A549 (cell line): ENCODE results near the gene SBF2. TPM values are rescaled to one million over a fixed set of nuclear protein-coding genes. Genes with fewer than 3 reads are reported as not detected.

Experiments
- ATAC-seq, 2 experiments: fragments of 200-7000 bp in 1 of 2; fragments of >200 bp in 1 of 2; cut with Nextera tagmentation in 1 of 2; cut with Tn5 transposase in 1 of 2; 3 replicates each; pipeline versions ENCODE4 v1.8.0 to v1.9.1; 2018 to 2020; ENCODE audit warnings: mild to moderate bottlenecking in 1 of 2, moderate library complexity in 1 of 2
- CTCF ChIA-PET: fragments of 300-600 bp; sonication (Branson Sonifier 250); formaldehyde crosslinking; extraction: SDS; loops from one replicate; lab custom pipeline; 2021; ENCODE audit warnings: antibody characterized with exemption, inconsistent platforms; lab: Yijun Ruan, JAX
- POLR2A ChIA-PET: fragments of 350-600 bp; formaldehyde crosslinking; extraction: SDS; loops from one replicate; lab custom pipeline; 2021; ENCODE audit warnings: antibody characterized with exemption, inconsistent platforms; lab: Yijun Ruan, JAX
- DNase-seq, 2 experiments: peaks; one replicate each; pipeline versions ENCODE4 v3.0.0 to v3.0.0-alpha.2; 2011 to 2016; ENCODE audit warnings: low read depth in 1 of 2, low spot score in 1 of 2
- FAIRE-seq: peaks from 2 replicates; lab custom pipeline; 2011; peaks lifted over from hg19 to GRCh38; lab: Jason Lieb, UNC
- H3K27ac ChIP-seq, 2 experiments: fragments of >200 bp; sonication (Bioruptor Twin); formaldehyde crosslinking; 3 replicates each; pipeline ENCODE4 v1.5.1; 2016 to 2017
- H3K4me1 ChIP-seq: fragments of >200 bp; sonication (Bioruptor Twin); formaldehyde crosslinking; 3 replicates; pipeline ENCODE4 v1.6.1; 2016
- H3K4me2 ChIP-seq: fragments of >200 bp; sonication (Bioruptor Twin); formaldehyde crosslinking; 3 replicates; pipeline ENCODE4 v1.6.1; 2016
- H3K4me3 ChIP-seq: fragments of >200 bp; sonication (Bioruptor Twin); formaldehyde crosslinking; 3 replicates; pipeline ENCODE4 v1.5.1; 2016
- H3K9me3 ChIP-seq: fragments of >200 bp; sonication (Bioruptor Twin); formaldehyde crosslinking; 3 replicates; pipeline ENCODE4 v1.6.1; 2016
- BCL3 ChIP-seq: fragments of >200 bp; sonication (Bioruptor Twin); formaldehyde crosslinking; IDR thresholded peaks from 3 replicates; pipeline ENCODE4 v1.6.1; 2016
- CBX8 ChIP-seq: fragments of 200-600 bp; sonication (generic); IDR thresholded peaks from 2 replicates; pipeline ENCODE4 v1.6.1; 2016
- CEBPB ChIP-seq, 2 experiments: fragments of >200 bp in 1 of 2; sonication (Bioruptor Twin) in 1 of 2; formaldehyde crosslinking in 1 of 2; IDR thresholded peaks; 2 replicates each; pipeline ENCODE4 v1.6.1; 2012 to 2016
- CHD2 ChIP-seq: fragments of 150-350 bp; IDR thresholded peaks from 2 replicates; pipeline ENCODE4 v1.6.1; 2014; ENCODE audit warnings: low read length; ENCODE audit not compliant: partially characterized antibody
- CTCF ChIP-seq: fragments of >200 bp; sonication (Bioruptor Twin); formaldehyde crosslinking; IDR thresholded peaks from 3 replicates; pipeline ENCODE4 v1.5.1; 2016
- EHF ChIP-seq: fragments of 250-450 bp; sonication (Bioruptor Pico); IDR thresholded peaks from 2 replicates; pipeline ENCODE4 v1.5.0; 2020; ENCODE audit warnings: mild to moderate bottlenecking
- EHMT2 ChIP-seq: fragments of 200-600 bp; sonication (generic); IDR thresholded peaks from 2 replicates; pipeline ENCODE4 v1.6.1; 2016; ENCODE audit warnings: antibody characterized with exemption, low read depth, mild to moderate bottlenecking, moderate library complexity
- FOSB ChIP-seq: fragments of 250-450 bp; sonication (Bioruptor Pico); IDR thresholded peaks from 2 replicates; pipeline ENCODE4 v1.5.0; 2020; ENCODE audit warnings: mild to moderate bottlenecking, moderate library complexity
- FOXS1 ChIP-seq: fragments of 250-450 bp; sonication (Bioruptor Pico); IDR thresholded peaks from 2 replicates; pipeline ENCODE4 v1.5.0; 2020; ENCODE audit warnings: mild to moderate bottlenecking, moderate library complexity
- HDAC2 ChIP-seq: fragments of 200-600 bp; sonication (generic); IDR thresholded peaks from 2 replicates; pipeline ENCODE4 v1.6.1; 2016
- HOXB13 ChIP-seq: fragments of 250-450 bp; sonication (Bioruptor Pico); IDR thresholded peaks from 2 replicates; pipeline ENCODE4 v1.5.0; 2020; ENCODE audit warnings: low read depth, mild to moderate bottlenecking, moderate library complexity
- JUN ChIP-seq, 2 experiments: fragments of >200 bp; sonication (Bioruptor Twin); formaldehyde crosslinking; IDR thresholded peaks; 2 replicates in 1 of 2; 3 replicates in 1 of 2; pipeline ENCODE4 v1.6.1; 2016 to 2017
- MAX ChIP-seq: IDR thresholded peaks from 2 replicates; pipeline ENCODE4 v1.6.1; 2012
- PBX3 ChIP-seq: IDR thresholded peaks from 2 replicates; pipeline ENCODE4 v1.6.1; 2012
- POLR2A ChIP-seq: IDR thresholded peaks from 2 replicates; pipeline ENCODE4 v1.6.1; 2012; ENCODE audit warnings: mild to moderate bottlenecking, low read length
- RAD21 ChIP-seq, 2 experiments: fragments of >200 bp in 1 of 2; sonication (Bioruptor Twin) in 1 of 2; formaldehyde crosslinking in 1 of 2; IDR thresholded peaks in 1 of 2; conservative IDR thresholded peaks in 1 of 2; 2 replicates in 1 of 2; 3 replicates in 1 of 2; pipeline ENCODE4 v1.6.1; 2012 to 2018; ENCODE audit warnings: inconsistent platforms in 1 of 2
- RARB ChIP-seq: fragments of 250-450 bp; sonication (Bioruptor Pico); IDR thresholded peaks from 2 replicates; pipeline ENCODE4 v1.8.0; 2021; ENCODE audit warnings: mild to moderate bottlenecking, moderate library complexity
- RFX5 ChIP-seq: fragments of 450-650 bp; IDR thresholded peaks from 2 replicates; pipeline ENCODE4 v1.7.1; 2014; ENCODE audit warnings: antibody characterized with exemption, mild to moderate bottlenecking, moderate library complexity
- TFCP2L1 ChIP-seq: fragments of 250-450 bp; sonication (Bioruptor Pico); IDR thresholded peaks from 2 replicates; pipeline ENCODE4 v1.5.0; 2021; ENCODE audit warnings: mild to moderate bottlenecking
- USF2 ChIP-seq: fragments of 450-650 bp; IDR thresholded peaks from 2 replicates; pipeline ENCODE4 v1.6.1; 2014; ENCODE audit warnings: antibody characterized with exemption
- ZC3H11A ChIP-seq: fragments of 450-650 bp; IDR thresholded peaks from 2 replicates; pipeline ENCODE4 v1.6.1; 2014; ENCODE audit warnings: antibody characterized with exemption, mild to moderate bottlenecking
- ZFP36 ChIP-seq: fragments of 450-650 bp; IDR thresholded peaks from 2 replicates; pipeline ENCODE4 v1.6.1; 2014; ENCODE audit warnings: borderline replicate concordance; ENCODE audit not compliant: partially characterized antibody
- WGBS: methylation state at CpG from one replicate; pipeline ENCODE4 v1.1.6; 2017; ENCODE audit errors: missing lambda C conversion rate; 5-methylcytosine and 5-hydroxymethylcytosine counted together
- polyA plus RNA-seq, 4 experiments: library from polyadenylated mRNA; depleted of rRNA in 3 of 4; stranded (reverse); fragments of >200 nt; fragmentation: RNase III in 1 of 4; extraction: RNeasy Plus Mini Kit Qiagen cat#74134 plus additional on column Dnase treatment in 1 of 4; gene quantifications; 2 replicates in 3 of 4; 3 replicates in 1 of 4; pipeline ENCODE4 v1.2.3, GENCODE V29; 2011 to 2017

The SBF2 gene
- polyA plus RNA-seq, 2 of the 4 experiments (the other 2 are of a cell fraction), result 11.1 to 49.6 TPM

- H3K27ac ChIP-seq, result no peak overlapping the region
These were observed 263.9 kb downstream of the SBF2 start for GRCh38 chr11:10030122-10030490.

GRCh38 chr11:10029386-10030121 lies 264.5 kb downstream of the SBF2 start:
- FAIRE-seq, result no peak
- CTCF ChIA-PET, result no interaction called here

More at GRCh38 chr11:10030122-10030490, 263.9 kb downstream of the SBF2 start:
- Histone ChIP-seq H3K4me3 (no peak overlapping the region), H3K9me3 (no peaks in the 10 kb centered on the region), H3K4me2 (no peak overlapping the region), H3K4me1 (no peaks in the 10 kb centered on the region)
- WGBS, result 89% methylated on average over 2 of the region's 2 CpGs
- no peak for DNase-seq
- ChIA-PET POLR2A (no interaction called here), CTCF (no interaction called here)
- FAIRE-seq, result no peak
- no peak for ATAC-seq
- TF ChIP-seq EHMT2 (no peak), CEBPB (IDR thresholded peaks at IDR 0.05) (no peak), HDAC2 (no peak), FOSB (no peak), MAX (no peak), CHD2 (no peak), CBX8 (no peak), ZC3H11A (no peak), ZFP36 (no peak), JUN (IDR thresholded peaks at IDR 0.05) (no peak), PBX3 (no peak), HOXB13 (no peak), RARB (CRISPR knock-in tag) (no peak), FOXS1 (no peak), CTCF (no peak), TFCP2L1 (CRISPR knock-in tag) (no peak), EHF (CRISPR knock-in tag) (no peak), RAD21 (conservative IDR thresholded peaks at IDR 0.05 in 1 of 2, IDR thresholded peaks at IDR 0.05 in 1 of 2) (no peak)

More at GRCh38 chr11:10029386-10030121, 264.5 kb downstream of the SBF2 start:
- no peak overlapping the region for H3K4me2 ChIP-seq
- no peaks in the 10 kb centered on the region for H3K4me1 ChIP-seq
- DNase-seq, result no peak
- TF ChIP-seq ZFP36, result no peak
- no peak for TF ChIP-seq POLR2A
- no peak for TF ChIP-seq RFX5
- TF ChIP-seq BCL3, result no peak
- TF ChIP-seq USF2, result no peak
- no peak for TF ChIP-seq EHMT2
- no peak for ATAC-seq
- no peak overlapping the region for H3K4me3 ChIP-seq
- 92% methylated on average over 3 of the region's 3 CpGs for WGBS
- no peak overlapping the region for H3K27ac ChIP-seq
- POLR2A ChIA-PET, result no interaction called here
- H3K9me3 ChIP-seq, result no peaks in the 10 kb centered on the region
